ENCODE data around the gene ZNF609. TPM values are rescaled to one million over a fixed set of nuclear protein-coding genes. Genes with fewer than 3 reads are reported as not detected.

The ZNF609 gene
- total RNA-seq: 11.3 and 17.0 TPM in 2 replicates

GRCh38 chr15:64460206-64460723 lies at the start of gene ZNF609:
Gene ZNF609, plus strand, starts transcription at chr15:64460578. Its CDS starts 38,842 bp downstream, at chr15:64499420.
- no peak for TF ChIP-seq CTCF (IDR thresholded peaks at IDR 0.05; ENCODE audit: insufficient read depth, low read length, severe bottlenecking)
- peak; percentile 78 for DNase-seq (ENCODE audit: low read depth)
- Histone ChIP-seq H3K4me3 (ENCODE audit: low read depth, low read length) (peak within 1 kb of the TSS; percentile 55), H3K27me3 (ENCODE audit: control insufficient read depth, insufficient read depth, low read length) (no peaks in the 10 kb centered on the region), H3K36me3 (ENCODE audit: control insufficient read depth, insufficient read depth, low read length) (peaks cover 1% of the 10 kb centered on the region)
- no peak for FAIRE-seq

DNA sequence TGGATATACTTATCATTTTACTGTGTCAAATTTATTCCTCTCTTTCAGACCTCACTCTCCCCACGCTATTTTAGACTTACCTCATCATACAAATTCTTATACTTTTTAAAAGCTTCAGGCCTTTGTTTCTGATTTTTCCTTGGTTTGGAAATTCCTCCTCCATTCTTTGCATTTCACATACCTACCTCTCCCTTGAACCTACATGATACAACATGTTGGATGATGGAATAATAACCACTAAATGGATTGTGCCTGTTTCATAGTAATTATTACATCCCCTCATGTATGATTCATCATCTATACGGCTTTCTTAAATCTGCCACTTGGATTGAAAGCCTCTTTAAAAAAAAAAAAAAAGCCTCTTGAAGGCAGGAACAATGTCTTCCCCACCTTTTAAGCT lies 48.2 kb upstream of the ZNF609 start:
- no peak for TF ChIP-seq CTCF (IDR thresholded peaks at IDR 0.05; ENCODE audit: insufficient read depth, low read length, severe bottlenecking)
- FAIRE-seq: no peak
- Histone ChIP-seq H3K36me3 (ENCODE audit: control insufficient read depth, insufficient read depth, low read length) (peaks cover 6% of the 10 kb centered on the region), H3K4me3 (ENCODE audit: low read depth, low read length) (no peak overlapping the region), H3K27me3 (ENCODE audit: control insufficient read depth, insufficient read depth, low read length) (no peaks in the 10 kb centered on the region)
- DNase-seq (ENCODE audit: low read depth): peak; percentile 98

GRCh38 chr15:64422697-64423096 lies 37.7 kb upstream of the ZNF609 start:
- TF ChIP-seq CTCF (IDR thresholded peaks at IDR 0.05; ENCODE audit: insufficient read depth, low read length, severe bottlenecking): no peak
- FAIRE-seq (no peak), DNase-seq (ENCODE audit: low read depth) (no peak)
- peaks cover 2% of the 10 kb centered on the region for H3K36me3 ChIP-seq (ENCODE audit: control insufficient read depth, insufficient read depth, low read length)
- H3K27me3 ChIP-seq (ENCODE audit: control insufficient read depth, insufficient read depth, low read length): no peaks in the 10 kb centered on the region
- H3K4me3 ChIP-seq (ENCODE audit: low read depth, low read length): no peak overlapping the region

DNA sequence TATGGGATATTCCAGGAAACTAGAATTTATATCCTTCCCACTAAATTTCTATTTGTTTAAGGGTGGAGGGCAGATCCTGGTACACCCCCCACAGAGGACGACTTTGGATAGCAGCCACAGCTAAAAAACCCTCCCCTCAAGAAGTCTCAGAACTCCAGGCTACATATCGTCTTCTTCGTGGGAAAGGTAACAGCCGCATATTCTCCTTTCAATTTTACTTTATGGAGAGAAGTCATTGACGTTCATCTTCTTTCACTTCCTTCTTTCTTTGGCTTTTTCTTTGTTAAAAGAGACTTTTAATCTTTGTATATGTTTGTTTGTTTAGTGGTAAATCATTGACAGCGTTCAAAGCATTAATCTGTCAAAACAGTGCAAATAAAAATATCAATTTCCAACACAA lies 36.4 kb upstream of the ZNF609 start:
- FAIRE-seq (no peak), DNase-seq (ENCODE audit: low read depth) (no peak)
- Histone ChIP-seq H3K36me3 (ENCODE audit: control insufficient read depth, insufficient read depth, low read length) (no peaks in the 10 kb centered on the region), H3K4me3 (ENCODE audit: low read depth, low read length) (no peak overlapping the region), H3K27me3 (ENCODE audit: control insufficient read depth, insufficient read depth, low read length) (no peaks in the 10 kb centered on the region)
- no peak for TF ChIP-seq CTCF (IDR thresholded peaks at IDR 0.05; ENCODE audit: insufficient read depth, low read length, severe bottlenecking)

DNA sequence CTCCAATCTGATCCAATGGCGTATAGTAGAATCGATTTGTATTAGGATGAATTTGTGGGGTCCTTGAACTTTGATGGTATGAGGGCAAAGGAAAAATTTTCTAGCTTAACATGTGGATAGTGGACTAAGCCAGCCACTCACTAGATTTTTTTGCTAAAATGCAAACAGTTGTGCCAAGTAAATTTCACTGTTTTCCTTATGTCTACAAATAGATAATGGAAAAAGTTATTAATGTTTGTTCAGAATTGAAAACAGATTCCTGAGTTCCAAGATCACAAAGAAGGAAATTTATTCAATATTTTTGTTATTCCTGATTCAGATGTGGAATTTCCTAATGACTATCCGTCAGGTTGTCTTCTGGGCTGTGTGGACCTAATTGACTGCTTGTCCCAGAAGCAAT lies 35.2 kb upstream of the ZNF609 start:
- no peak for DNase-seq (ENCODE audit: low read depth)
- H3K4me3 ChIP-seq (ENCODE audit: low read depth, low read length): no peak overlapping the region
- TF ChIP-seq CTCF (IDR thresholded peaks at IDR 0.05; ENCODE audit: insufficient read depth, low read length, severe bottlenecking): no peak
- no peaks in the 10 kb centered on the region for H3K27me3 ChIP-seq (ENCODE audit: control insufficient read depth, insufficient read depth, low read length)
- FAIRE-seq: no peak
- H3K36me3 ChIP-seq (ENCODE audit: control insufficient read depth, insufficient read depth, low read length): no peaks in the 10 kb centered on the region

DNA sequence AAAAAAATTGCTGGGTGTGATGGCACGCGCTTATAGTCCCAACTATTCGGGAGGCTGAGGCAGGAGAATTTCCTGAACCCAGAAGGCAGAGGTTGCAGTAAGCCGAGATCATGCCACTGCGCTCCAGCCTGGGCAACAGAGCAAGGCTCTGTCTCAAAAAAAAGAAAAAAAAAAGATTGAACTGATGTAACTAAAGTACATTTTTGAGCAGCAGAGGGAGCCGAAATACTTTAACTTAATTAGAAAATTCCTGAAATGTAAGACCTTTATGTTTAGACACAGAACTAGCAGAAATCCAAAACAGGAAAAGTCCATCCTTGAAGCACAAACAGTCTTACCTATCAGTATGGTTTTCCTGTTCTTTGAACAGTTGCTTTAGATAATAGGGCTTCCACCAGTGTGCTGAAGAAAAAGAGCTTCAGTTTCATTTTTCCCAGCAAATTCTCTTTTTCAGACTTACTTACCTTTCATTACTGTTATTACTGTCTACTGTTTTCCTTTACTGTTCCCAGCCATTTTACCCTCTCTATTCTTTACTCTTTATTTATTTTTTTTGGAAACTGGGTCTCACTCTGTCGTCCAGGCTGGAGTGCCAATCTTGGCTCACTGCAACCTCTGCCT lies 33.4 kb upstream of the ZNF609 start:
- no peak for TF ChIP-seq CTCF (IDR thresholded peaks at IDR 0.05; ENCODE audit: insufficient read depth, low read length, severe bottlenecking)
- DNase-seq (ENCODE audit: low read depth) (peak; percentile 10), FAIRE-seq (no peak)
- H3K36me3 ChIP-seq (ENCODE audit: control insufficient read depth, insufficient read depth, low read length): no peaks in the 10 kb centered on the region
- no peaks in the 10 kb centered on the region for H3K27me3 ChIP-seq (ENCODE audit: control insufficient read depth, insufficient read depth, low read length)
- H3K4me3 ChIP-seq (ENCODE audit: low read depth, low read length): no peak overlapping the region
